GM10847 (cell line): Measurements from ENCODE around the gene IL1B.

Experiments
- POLR2A ChIP-seq: IDR thresholded peaks from 2 replicates; pipeline ENCODE4 v1.6.1; 2011; ENCODE audit not compliant: insufficient read length; ENCODE audit errors: extremely low read depth

IL1B gene

GRCh38 chr2:112821682-112822081 is 14.9 kb downstream of the IL1B start:
- TF ChIP-seq POLR2A: no peak

- TF ChIP-seq POLR2A: no peak
Measured at GRCh38 chr2:112821142-112821541, 15.4 kb downstream of the IL1B start.

GRCh38 chr2:112820343-112820742 is 16.2 kb downstream of the IL1B start:
- no peak for TF ChIP-seq POLR2A

DNA sequence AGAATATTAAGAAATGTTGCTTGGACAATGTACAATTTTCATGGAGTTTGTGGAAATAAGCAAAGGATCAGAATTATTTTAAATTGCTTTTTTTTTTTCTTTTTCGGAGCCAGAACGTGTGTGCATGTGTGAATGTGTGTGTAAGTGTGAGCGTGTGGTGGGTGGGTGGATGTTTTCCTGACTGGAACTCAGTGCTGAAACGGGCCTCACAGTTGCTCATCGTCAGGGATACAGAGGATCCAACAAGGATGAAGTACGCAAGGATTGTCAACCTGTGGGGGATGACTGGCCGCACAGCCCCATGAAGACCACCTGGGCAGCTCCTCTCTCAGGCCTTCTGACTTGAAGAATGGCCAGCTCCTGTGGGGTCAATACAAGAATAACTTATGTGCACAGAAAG is 17.5 kb downstream of the IL1B start:
- TF ChIP-seq POLR2A: no peak

- no peak for TF ChIP-seq POLR2A
Measured at GRCh38 chr2:112818094-112818902, 18.3 kb downstream of the IL1B start.

GRCh38 chr2:112817082-112817689 is 19.4 kb downstream of the IL1B start:
- TF ChIP-seq POLR2A: no peak

GRCh38 chr2:112814278-112814677 is 22.3 kb downstream of the IL1B start:
- no peak for TF ChIP-seq POLR2A

DNA sequence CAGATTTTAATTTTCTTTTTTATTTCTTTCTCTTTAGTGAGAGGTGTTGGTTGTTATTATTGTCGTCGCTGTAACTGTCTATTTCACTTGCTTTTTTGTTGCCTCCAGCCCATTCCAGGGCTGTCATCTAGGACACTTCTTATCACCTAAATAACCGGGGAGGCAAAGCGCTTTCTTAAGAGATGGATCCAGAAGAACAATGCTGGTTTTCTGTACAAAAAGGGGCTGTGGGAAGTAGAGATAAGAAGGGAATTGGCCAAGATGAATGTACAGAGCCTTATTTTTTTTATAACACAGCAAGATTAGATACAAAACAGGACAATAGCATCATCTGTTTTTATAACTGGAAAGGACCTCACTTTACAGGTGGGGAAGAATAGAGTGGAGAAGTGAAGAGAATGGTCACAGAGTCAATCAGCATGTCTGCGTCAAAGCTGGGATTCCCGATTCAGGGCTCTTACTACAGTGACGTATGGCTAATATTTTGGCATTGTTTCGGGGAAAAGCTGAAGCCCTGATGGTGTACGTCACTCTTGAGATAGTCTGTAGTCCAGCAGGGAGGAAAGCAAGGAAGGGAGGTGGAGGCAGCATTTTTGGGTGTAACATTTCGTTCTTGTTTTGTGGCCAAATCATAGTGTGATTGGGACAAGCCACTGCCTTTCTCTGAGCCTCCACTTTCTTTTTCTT is 23.2 kb downstream of the IL1B start:
- TF ChIP-seq POLR2A: no peak

DNA sequence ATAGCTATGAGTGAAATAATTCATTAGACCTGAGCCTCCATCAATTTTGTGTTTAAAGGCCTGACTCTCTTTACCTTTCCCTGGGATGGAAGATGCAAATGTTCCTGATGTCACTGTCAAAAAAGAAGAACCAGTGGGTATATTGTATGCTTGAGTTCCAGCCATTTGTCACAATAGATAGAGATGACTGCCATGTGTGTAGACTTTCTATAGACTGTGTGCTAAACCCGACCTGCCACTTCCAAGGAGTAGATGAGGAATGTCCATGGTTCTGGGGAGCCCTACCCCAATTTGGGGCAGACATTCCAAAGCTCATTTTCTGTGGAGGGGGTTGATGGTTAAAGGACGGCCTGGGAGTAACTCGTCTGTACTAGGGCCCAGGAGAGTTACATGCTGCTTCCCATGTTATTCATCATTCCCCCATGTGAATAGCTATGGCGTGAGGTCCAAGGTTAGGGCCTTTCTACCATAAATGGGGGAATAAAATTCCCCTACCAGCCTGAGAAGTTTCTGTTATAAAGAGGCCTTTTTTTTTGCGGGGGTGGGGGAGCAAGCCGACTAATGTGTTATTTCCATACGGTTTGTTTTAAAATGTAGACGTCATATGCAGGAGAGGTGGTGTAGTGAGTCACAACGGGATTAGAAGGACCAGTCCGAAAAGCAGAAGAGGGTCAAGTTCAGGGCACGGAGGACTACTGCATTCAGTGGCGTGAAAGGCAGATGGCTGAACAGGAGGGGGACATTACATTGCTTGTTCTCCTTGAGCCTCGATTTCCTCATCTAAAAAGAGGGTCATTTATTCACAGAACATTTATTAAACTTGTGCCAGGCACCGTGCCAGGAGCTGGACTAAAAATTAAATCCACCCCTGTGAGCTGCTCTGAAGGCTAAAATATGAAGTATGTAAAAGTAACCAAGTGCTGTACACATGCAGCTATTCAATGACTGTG is 24.0 kb downstream of the IL1B start:
- TF ChIP-seq POLR2A: no peak

DNA sequence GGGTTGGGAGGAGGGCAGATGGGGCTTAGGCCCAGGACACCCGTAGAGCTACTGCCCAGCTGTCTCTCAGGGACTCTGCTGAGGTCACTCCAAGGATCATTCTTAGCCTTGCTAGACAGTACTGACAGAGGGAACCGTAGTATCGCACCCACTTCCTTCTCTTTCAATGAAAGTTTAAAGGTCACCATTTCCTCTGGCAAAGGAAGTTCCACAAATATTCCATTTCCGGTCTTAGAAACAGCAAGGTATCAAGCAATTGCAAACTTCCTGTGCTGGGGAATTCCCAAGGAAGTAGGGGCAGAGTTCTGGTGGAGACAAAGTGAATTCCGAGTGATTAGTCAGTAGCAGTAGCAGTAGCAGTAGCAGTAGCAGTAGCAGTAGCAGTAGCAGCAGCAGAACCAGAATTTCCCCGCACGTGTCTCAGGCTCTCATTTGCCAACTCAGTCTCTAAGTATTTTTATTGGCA is 24.7 kb downstream of the IL1B start:
- no peak for TF ChIP-seq POLR2A

GRCh38 chr2:112811276-112811831 is 25.2 kb downstream of the IL1B start:
- TF ChIP-seq POLR2A: no peak

GRCh38 chr2:112809112-112809511 is 27.5 kb downstream of the IL1B start:
- no peak for TF ChIP-seq POLR2A

GRCh38 chr2:112807233-112807807 is 29.3 kb downstream of the IL1B start:
- TF ChIP-seq POLR2A: no peak

DNA sequence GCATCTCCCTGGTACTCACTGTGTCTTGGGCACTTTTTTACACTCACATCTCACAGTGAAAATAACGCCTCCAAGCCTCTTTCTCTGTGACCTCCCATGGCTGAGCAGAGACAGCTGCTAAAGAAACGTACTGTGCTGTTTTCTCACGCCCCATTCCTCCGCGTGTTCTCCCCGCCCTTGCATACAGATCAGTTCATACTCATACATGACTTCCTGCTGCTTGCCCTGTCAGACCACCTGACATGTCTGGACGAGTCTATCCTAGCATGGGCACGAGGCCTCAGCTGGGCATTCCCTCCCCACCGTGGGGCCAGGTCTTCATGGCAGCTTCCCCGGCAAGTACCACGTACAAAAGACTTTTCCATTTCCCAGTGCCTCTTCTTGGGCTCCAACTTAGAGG is 31.0 kb downstream of the IL1B start:
- TF ChIP-seq POLR2A: no peak
